Keratinocyte (primary cell): ENCODE measurements around the gene CD53.

ENCODE experiments used
- CTCF ChIP-seq, 3 experiments: IDR thresholded peaks in 1 of 3; conservative IDR thresholded peaks in 1 of 3; optimal IDR thresholded peaks in 1 of 3; 2 replicates in 2 of 3; 3 replicates in 1 of 3; pipeline versions ENCODE3 to v1.5.1; 2011; ENCODE audit warnings: low read length in 3 of 3, mild to moderate bottlenecking in 3 of 3, moderate library complexity in 2 of 3, control low read depth in 1 of 3, inconsistent platforms in 1 of 3; ENCODE audit not compliant: insufficient read depth in 2 of 3; ENCODE audit errors: extremely low read depth in 1 of 3
- EZH2 ChIP-seq: IDR thresholded peaks from one replicate; pipeline ENCODE4 v1.6.1; 2012; ENCODE audit warnings: inconsistent platforms, mild to moderate bottlenecking, low read length, moderate library complexity

- TF ChIP-seq CTCF (optimal IDR thresholded peaks at IDR 0.05 in 1 of 3, IDR thresholded peaks at IDR 0.05 in 1 of 3, conservative IDR thresholded peaks at IDR 0.05 in 1 of 3; ENCODE audit: extremely low read depth in 1 of 3, insufficient read depth in 2 of 3, low read length in 3 of 3) (no peak), EZH2 (no peak)
Measured at GRCh38 chr1:110927484-110928075, 54.6 kb downstream of the CD53 start.
